ENCODE results near the gene LASP1. TPM values are rescaled to one million over a fixed set of nuclear protein-coding genes. Genes with fewer than 3 reads are reported as not detected.
A peak's percentile ranks its signal among the peaks of the same experiment; 100 is the strongest.
"Not testable (repeated sequence)": the region's sequence is repeated elsewhere in the genome, so short reads cannot be mapped to it uniquely, and the experiment has no call there.

Gene LASP1
- total and polyA plus RNA-seq, 2 donors, result 50.3 to 69.4 TPM

GRCh38 chr17:38930782-38931181 is 60.9 kb downstream of the LASP1 start:
- not testable (repeated sequence) for H3K27ac ChIP-seq (ENCODE audit: low read depth); DNase-seq (ENCODE audit: extremely low spot score); H3K36me3 ChIP-seq (ENCODE audit: insufficient read depth); H3K4me1 ChIP-seq (ENCODE audit: insufficient read depth); H3K4me3 ChIP-seq (ENCODE audit: low read depth, low read length)
- 90% methylated on average over 29 of the region's 36 CpGs for WGBS

GRCh38 chr17:38933962-38934361 is 64.1 kb downstream of the LASP1 start:
- DNase-seq (ENCODE audit: extremely low spot score), result not testable (repeated sequence)
- 74% methylated on average over 9 of the region's 9 CpGs for WGBS

GRCh38 chr17:38939987-38940386 is 70.1 kb downstream of the LASP1 start:
- no peaks in the 10 kb centered on the region for H3K4me1 ChIP-seq (ENCODE audit: insufficient read depth)

More at GRCh38 chr17:38933962-38934361, 64.1 kb downstream of the LASP1 start:
- H3K36me3 ChIP-seq (ENCODE audit: insufficient read depth); H3K4me1 ChIP-seq (ENCODE audit: insufficient read depth); H3K4me3 ChIP-seq (ENCODE audit: low read depth, low read length); H3K27ac ChIP-seq (ENCODE audit: low read depth): not testable (repeated sequence)

GRCh38 chr17:38940404-38940803 is 70.5 kb downstream of the LASP1 start:
- Histone ChIP-seq H3K27ac (ENCODE audit: low read depth) (no peak overlapping the region), H3K4me3 (ENCODE audit: low read depth, low read length) (no peak overlapping the region), H3K4me1 (ENCODE audit: insufficient read depth) (no peaks in the 10 kb centered on the region), H3K36me3 (ENCODE audit: insufficient read depth) (no peaks in the 10 kb centered on the region)
- DNase-seq (ENCODE audit: extremely low spot score), result no peak
- 87% methylated on average over 1 of the region's 1 CpG for WGBS

More at GRCh38 chr17:38939987-38940386, 70.1 kb downstream of the LASP1 start:
- no peak overlapping the region for H3K27ac ChIP-seq (ENCODE audit: low read depth)
- no peak overlapping the region for H3K4me3 ChIP-seq (ENCODE audit: low read depth, low read length)
- no peaks in the 10 kb centered on the region for H3K36me3 ChIP-seq (ENCODE audit: insufficient read depth)
- DNase-seq (ENCODE audit: extremely low spot score), result no peak

- H3K4me3 ChIP-seq (ENCODE audit: low read depth, low read length), result no peak overlapping the region
- no peak for DNase-seq (ENCODE audit: extremely low spot score)
- no peak overlapping the region for H3K27ac ChIP-seq (ENCODE audit: low read depth)
- H3K4me1 ChIP-seq (ENCODE audit: insufficient read depth), result no peaks in the 10 kb centered on the region
- no peaks in the 10 kb centered on the region for H3K36me3 ChIP-seq (ENCODE audit: insufficient read depth)
- WGBS, result 26% methylated on average over 4 of the region's 4 CpGs
These were observed 73.0 kb downstream of the LASP1 start for GRCh38 chr17:38942696-38943334.

- DNase-seq (ENCODE audit: extremely low spot score), result no peak
- Histone ChIP-seq H3K27ac (ENCODE audit: low read depth) (no peak overlapping the region), H3K4me3 (ENCODE audit: low read depth, low read length) (no peak overlapping the region), H3K36me3 (ENCODE audit: insufficient read depth) (no peaks in the 10 kb centered on the region), H3K4me1 (ENCODE audit: insufficient read depth) (no peaks in the 10 kb centered on the region)
- WGBS, result 73% methylated on average over 8 of the region's 8 CpGs
These were observed 73.7 kb downstream of the LASP1 start for GRCh38 chr17:38943607-38944006.

- H3K27ac ChIP-seq (ENCODE audit: low read depth), result no peak overlapping the region
- 91% methylated on average over 2 of the region's 2 CpGs for WGBS
- DNase-seq (ENCODE audit: extremely low spot score), result no peak
- no peak overlapping the region for H3K4me3 ChIP-seq (ENCODE audit: low read depth, low read length)
- no peaks in the 10 kb centered on the region for H3K4me1 ChIP-seq (ENCODE audit: insufficient read depth)
- no peaks in the 10 kb centered on the region for H3K36me3 ChIP-seq (ENCODE audit: insufficient read depth)
These were observed 77.3 kb downstream of the LASP1 start for GRCh38 chr17:38947189-38947588.

- H3K4me1 ChIP-seq (ENCODE audit: insufficient read depth); H3K27ac ChIP-seq (ENCODE audit: low read depth); H3K36me3 ChIP-seq (ENCODE audit: insufficient read depth); H3K4me3 ChIP-seq (ENCODE audit: low read depth, low read length); DNase-seq (ENCODE audit: extremely low spot score): not testable (repeated sequence)
- WGBS, result 92% methylated on average over 7 of the region's 7 CpGs
These were observed 83.9 kb downstream of the LASP1 start for GRCh38 chr17:38953800-38954199.

GRCh38 chr17:38958326-38958725 is 88.5 kb downstream of the LASP1 start:
- Histone ChIP-seq H3K4me3 (ENCODE audit: low read depth, low read length) (no peak overlapping the region), H3K36me3 (ENCODE audit: insufficient read depth) (no peaks in the 10 kb centered on the region), H3K27ac (ENCODE audit: low read depth) (no peak overlapping the region), H3K4me1 (ENCODE audit: insufficient read depth) (no peaks in the 10 kb centered on the region)
- no peak for DNase-seq (ENCODE audit: extremely low spot score)
- 0% methylated on average over 1 of the region's 1 CpG for WGBS

GRCh38 chr17:38958756-38959155 is 88.9 kb downstream of the LASP1 start:
- no peaks in the 10 kb centered on the region for H3K36me3 ChIP-seq (ENCODE audit: insufficient read depth)
- no peak overlapping the region for H3K4me3 ChIP-seq (ENCODE audit: low read depth, low read length)
- no peaks in the 10 kb centered on the region for H3K4me1 ChIP-seq (ENCODE audit: insufficient read depth)
- H3K27ac ChIP-seq (ENCODE audit: low read depth), result no peak overlapping the region
- DNase-seq (ENCODE audit: extremely low spot score), result no peak

- Histone ChIP-seq H3K27ac (ENCODE audit: low read depth) (no peak overlapping the region), H3K36me3 (ENCODE audit: insufficient read depth) (no peaks in the 10 kb centered on the region), H3K4me3 (ENCODE audit: low read depth, low read length) (no peak overlapping the region), H3K4me1 (ENCODE audit: insufficient read depth) (no peaks in the 10 kb centered on the region)
- no peak for DNase-seq (ENCODE audit: extremely low spot score)
- 82% methylated on average over 3 of the region's 3 CpGs for WGBS
These were observed 89.7 kb downstream of the LASP1 start for GRCh38 chr17:38959508-38959907.

- no peak overlapping the region for H3K4me3 ChIP-seq (ENCODE audit: low read depth, low read length)
- WGBS, result 90% methylated on average over 5 of the region's 5 CpGs
- no peak overlapping the region for H3K27ac ChIP-seq (ENCODE audit: low read depth)
- no peaks in the 10 kb centered on the region for H3K4me1 ChIP-seq (ENCODE audit: insufficient read depth)
- H3K36me3 ChIP-seq (ENCODE audit: insufficient read depth), result no peaks in the 10 kb centered on the region
- DNase-seq (ENCODE audit: extremely low spot score), result no peak
These were observed 90.5 kb downstream of the LASP1 start for GRCh38 chr17:38960402-38960801.

- no peak for DNase-seq (ENCODE audit: extremely low spot score)
- H3K4me3 ChIP-seq (ENCODE audit: low read depth, low read length), result no peak overlapping the region
- no peaks in the 10 kb centered on the region for H3K4me1 ChIP-seq (ENCODE audit: insufficient read depth)
- 49% methylated on average over 4 of the region's 4 CpGs for WGBS
- H3K36me3 ChIP-seq (ENCODE audit: insufficient read depth), result no peaks in the 10 kb centered on the region
- H3K27ac ChIP-seq (ENCODE audit: low read depth), result no peak overlapping the region
These were observed 91.6 kb downstream of the LASP1 start for GRCh38 chr17:38961413-38961812.

- 14% methylated on average over 21 of the region's 21 CpGs for WGBS
- DNase-seq (ENCODE audit: extremely low spot score), result peak; percentile 87
- Histone ChIP-seq H3K4me1 (ENCODE audit: insufficient read depth) (no peaks in the 10 kb centered on the region), H3K4me3 (ENCODE audit: low read depth, low read length) (peak within 1 kb of the TSS; percentile 16), H3K27ac (ENCODE audit: low read depth) (peak within 1 kb of the TSS; percentile 58), H3K36me3 (ENCODE audit: insufficient read depth) (no peaks in the 10 kb centered on the region)
These were observed 97.5 kb downstream of the LASP1 start, which contains the start of gene FBXO47 for GRCh38 chr17:38967290-38967738. Gene FBXO47 (minus strand): TSS chr17:38967403. CDS start chr17:38963025, 4,378 bp downstream.
